RWPE1 (cell line): ENCODE measurements around the gene DYNLT2.
A peak's percentile ranks its signal among the peaks of the same experiment; 100 is the strongest.

Experiments used
- CTCF ChIA-PET: fragments of 350-600 bp; sonication (Branson Sonifier 250); formaldehyde crosslinking; extraction: SDS; loops from one replicate; lab custom pipeline; 2021; lab: Yijun Ruan, JAX
- POLR2A ChIA-PET: fragments of 400-600 bp; formaldehyde crosslinking; extraction: SDS; loops from one replicate; lab custom pipeline; 2020; ENCODE audit warnings: antibody characterized with exemption; ENCODE audit not compliant: low non-redundant PET; lab: Yijun Ruan, JAX
- DNase-seq: peaks from one replicate; pipeline ENCODE4 v3.0.0; 2012; ENCODE audit warnings: low spot score
- H3K27ac ChIP-seq: fragments of 450-650 bp; 2 replicates; pipeline ENCODE4 v1.5.1; 2017
- CTCF ChIP-seq: fragments of 450-650 bp; conservative IDR thresholded peaks from 2 replicates; pipeline ENCODE4 v1.5.1; 2017; ENCODE audit warnings: low read depth, mild to moderate bottlenecking

DYNLT2 gene

GRCh38 chr6:169710009-169710408 is 41.4 kb downstream of the DYNLT2 start:
- ChIA-PET POLR2A (no interaction called here), CTCF (interaction anchor here (0.9 kb wide), 1 partner anchor 55 kb away, joined by 3 read pairs; no protein-coding TSS in a partner anchor)
- no peak for TF ChIP-seq CTCF
- DNase-seq = no peak
- H3K27ac ChIP-seq = no peak overlapping the region

- ChIA-PET POLR2A (interaction anchor here (1.0 kb wide), 1 partner anchor 42 kb away, joined by 3 read pairs; the partner anchor contains the start of genes DYNLT2 and ERMARD), CTCF (interaction anchor here (0.6 kb wide), 1 partner anchor 11 kb away, joined by 4 read pairs; no protein-coding TSS in a partner anchor)
- no peak for TF ChIP-seq CTCF
- no peak for DNase-seq
- H3K27ac ChIP-seq = no peak overlapping the region
Measured at GRCh38 chr6:169709293-169709692, 42.1 kb downstream of the DYNLT2 start.

GRCh38 chr6:169707772-169708171 is 43.6 kb downstream of the DYNLT2 start:
- CTCF ChIA-PET = no interaction called here
- H3K27ac ChIP-seq = no peak overlapping the region
- TF ChIP-seq CTCF = no peak
- POLR2A ChIA-PET = no interaction called here
- no peak for DNase-seq

- POLR2A ChIA-PET = no interaction called here
- H3K27ac ChIP-seq = peak overlapping the region; percentile 87
- CTCF ChIA-PET = interaction anchor here (0.9 kb wide), 1 partner anchor 992 kb away, joined by 3 read pairs; no protein-coding TSS in a partner anchor
- DNase-seq = no peak
- no peak for TF ChIP-seq CTCF
Measured at GRCh38 chr6:169702840-169703246, 48.5 kb downstream of the DYNLT2 start.

GRCh38 chr6:169701954-169702839 is 49.2 kb downstream of the DYNLT2 start, which contains the start of the genes C6orf120 and WDR27:
Gene C6orf120, plus strand, starts transcription at chr6:169702126. Its CDS starts 334 bp downstream, at chr6:169702460.
Gene WDR27, minus strand, starts transcription at chr6:169702029. Its CDS starts 13,024 bp downstream, at chr6:169689005.
- ChIA-PET CTCF (interaction anchor here (0.7 to 0.9 kb wide), 2 partner anchors 20 to 991 kb away, joined by 3 read pairs; no protein-coding TSS in a partner anchor), POLR2A (no interaction called here)
- H3K27ac ChIP-seq = peak within 1 kb of the TSS; percentile 87
- no peak for TF ChIP-seq CTCF
- peak; percentile 91 for DNase-seq

GRCh38 chr6:169701311-169701953 is 49.9 kb downstream of the DYNLT2 start:
- peak overlapping the region; percentile 87 for H3K27ac ChIP-seq
- no peak for TF ChIP-seq CTCF
- no peak for DNase-seq
- ChIA-PET POLR2A (no interaction called here), CTCF (interaction anchor here (0.7 kb wide), 2 partner anchors 9 to 21 kb away, joined by 3 read pairs; no protein-coding TSS in a partner anchor)
